ENCODE results near the gene FBXW4. TPM values are rescaled to one million over a fixed set of nuclear protein-coding genes. Genes with fewer than 3 reads are reported as not detected.

The FBXW4 gene
- total and polyA plus RNA-seq, 7 experiments from 2014 or later = 6.1 to 105 (median 73.2) TPM

DNA sequence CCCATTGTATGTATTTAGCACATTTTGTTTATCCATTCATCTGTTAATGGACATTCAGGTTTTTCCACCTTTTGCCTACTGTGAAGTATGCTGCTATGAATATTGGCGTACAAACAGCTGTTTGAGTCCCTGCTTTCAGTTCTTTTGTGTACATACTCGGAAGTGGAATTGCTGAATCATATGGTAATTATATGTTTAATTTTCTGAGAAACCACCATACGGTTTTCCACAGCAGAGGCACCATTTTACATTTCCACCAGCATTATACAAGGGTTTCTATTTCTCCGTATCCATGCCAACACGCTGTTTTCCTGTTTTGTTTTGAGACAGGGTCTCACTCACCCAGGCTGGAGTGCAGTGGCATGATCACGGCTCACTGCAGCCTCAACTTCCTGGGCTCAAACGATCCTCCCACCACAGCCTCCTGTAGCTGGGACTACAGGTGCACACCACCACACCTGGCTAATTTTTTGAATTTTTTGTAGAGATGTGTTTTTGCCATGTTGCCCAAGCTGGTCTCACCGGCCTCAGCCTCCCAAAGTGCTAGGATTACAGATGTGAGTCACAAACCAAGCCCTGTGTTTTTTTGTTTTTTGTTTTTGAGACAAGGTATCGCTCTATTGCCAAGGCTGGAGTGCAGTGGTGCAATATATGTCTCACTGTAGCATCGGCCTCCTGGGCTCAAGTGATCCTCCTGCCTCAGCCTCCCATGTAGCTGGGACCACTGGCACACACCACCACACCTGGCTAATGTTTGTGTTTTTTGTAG, 22.1 kb upstream of the FBXW4 start:
- ATAC-seq (no peak), DNase-seq (no peak)
- POLR2A ChIA-PET = no interaction called here
- intact Hi-C loops (cut with micrococcal nuclease) = no loop called here
- CTCF ChIA-PET = interaction anchor here (0.8 kb wide), 1 partner anchor 968 kb away, joined by 4 read pairs; no protein-coding TSS in a partner anchor
- Mint-ChIP-seq H3K27ac (peak overlapping the region in 1 of 9 donors; percentile 82), H3K27me3 (peaks cover 3 to 32% (median 8%) of the 10 kb centered on the region in 5 donors), H3K4me3 (peak overlapping the region in 1 of 10 donors; percentile 23), H3K9me3 (no peaks in the 10 kb centered on the region), H3K36me3 (no peaks in the 10 kb centered on the region), H3K4me1 (peaks cover 0 to 6% (median 0%) of the 10 kb centered on the region in 7 donors)
- no peaks in the 10 kb centered on the region for H3K4me1 ChIP-seq (ENCODE audit: control insufficient read depth in 2 of 2, insufficient read depth in 2 of 2, low read length in 2 of 2)
- no peaks in the 10 kb centered on the region for H3K36me3 ChIP-seq (ENCODE audit: control insufficient read depth in 2 of 3, insufficient read depth in 3 of 3, low read length in 3 of 3)
- no peak overlapping the region for H3K4me3 ChIP-seq (ENCODE audit: low read length)
- no peak overlapping the region for H3K27ac ChIP-seq (ENCODE audit: low read depth, low read length)
- no peaks in the 10 kb centered on the region for H3K27me3 ChIP-seq (ENCODE audit: control insufficient read depth in 2 of 2, insufficient read depth in 2 of 2, low read length in 2 of 2)
- H3K9me3 ChIP-seq (ENCODE audit: control insufficient read depth in 2 of 3, low read length in 3 of 3) = no peaks in the 10 kb centered on the region

- Histone ChIP-seq H3K27ac (ENCODE audit: low read depth, low read length) (no peak overlapping the region), H3K27me3 (ENCODE audit: control insufficient read depth in 2 of 2, insufficient read depth in 2 of 2, low read length in 2 of 2) (no peaks in the 10 kb centered on the region), H3K36me3 (ENCODE audit: control insufficient read depth in 2 of 3, insufficient read depth in 3 of 3, low read length in 3 of 3) (no peaks in the 10 kb centered on the region), H3K4me1 (ENCODE audit: control insufficient read depth in 2 of 2, insufficient read depth in 2 of 2, low read length in 2 of 2) (no peaks in the 10 kb centered on the region), H3K4me3 (ENCODE audit: low read length) (no peak overlapping the region), H3K9me3 (ENCODE audit: control insufficient read depth in 2 of 3, low read length in 3 of 3) (no peaks in the 10 kb centered on the region)
- Mint-ChIP-seq H3K4me1 (peaks cover 0 to 16% (median 5%) of the 10 kb centered on the region in 7 donors), H3K27me3 (peaks cover 4 to 41% (median 19%) of the 10 kb centered on the region in 5 donors), H3K36me3 (no peaks in the 10 kb centered on the region), H3K27ac (no peak overlapping the region), H3K4me3 (no peak overlapping the region), H3K9me3 (no peaks in the 10 kb centered on the region)
- no peak for ATAC-seq
- intact Hi-C loops (cut with micrococcal nuclease) = no loop called here
- ChIA-PET POLR2A (no interaction called here), CTCF (no interaction called here)
- DNase-seq = no peak
Measured at GRCh38 chr10:101712997-101713396, 18.0 kb upstream of the FBXW4 start.

GRCh38 chr10:101710793-101711192, 15.8 kb upstream of the FBXW4 start:
- ChIA-PET CTCF (no interaction called here), POLR2A (interaction anchor here (0.6 kb wide), 1 partner anchor 17 kb away, joined by 4 read pairs; no protein-coding TSS in a partner anchor)
- Mint-ChIP-seq H3K27me3 (peaks cover 6 to 54% (median 30%) of the 10 kb centered on the region in 5 donors), H3K4me3 (no peak overlapping the region), H3K27ac (no peak overlapping the region), H3K36me3 (no peaks in the 10 kb centered on the region), H3K4me1 (peaks cover 0 to 18% (median 6%) of the 10 kb centered on the region in 7 donors), H3K9me3 (no peaks in the 10 kb centered on the region)
- no peaks in the 10 kb centered on the region for H3K9me3 ChIP-seq (ENCODE audit: control insufficient read depth in 2 of 3, low read length in 3 of 3)
- H3K27me3 ChIP-seq (ENCODE audit: control insufficient read depth in 2 of 2, insufficient read depth in 2 of 2, low read length in 2 of 2) = no peaks in the 10 kb centered on the region
- ATAC-seq = no peak
- no peaks in the 10 kb centered on the region for H3K4me1 ChIP-seq (ENCODE audit: control insufficient read depth in 2 of 2, insufficient read depth in 2 of 2, low read length in 2 of 2)
- no peaks in the 10 kb centered on the region for H3K36me3 ChIP-seq (ENCODE audit: control insufficient read depth in 2 of 3, insufficient read depth in 3 of 3, low read length in 3 of 3)
- intact Hi-C loops (cut with micrococcal nuclease) = no loop called here
- no peak for DNase-seq
- H3K27ac ChIP-seq (ENCODE audit: low read depth, low read length) = no peak overlapping the region
- no peak overlapping the region for H3K4me3 ChIP-seq (ENCODE audit: low read length)

- no peak overlapping the region for H3K27ac ChIP-seq (ENCODE audit: low read depth, low read length)
- no peaks in the 10 kb centered on the region for H3K9me3 ChIP-seq (ENCODE audit: control insufficient read depth in 2 of 3, low read length in 3 of 3)
- ChIA-PET CTCF (no interaction called here), POLR2A (interaction anchor here (0.6 to 0.9 kb wide), 2 partner anchors 15 to 17 kb away, joined by 3 to 4 read pairs; partner anchors contain the start of gene FBXW4)
- Mint-ChIP-seq H3K27ac (no peak overlapping the region), H3K9me3 (no peaks in the 10 kb centered on the region), H3K4me3 (no peak overlapping the region), H3K36me3 (no peaks in the 10 kb centered on the region), H3K27me3 (peaks cover 10 to 61% (median 33%) of the 10 kb centered on the region in 5 donors), H3K4me1 (peaks cover 0 to 18% (median 6%) of the 10 kb centered on the region in 7 donors)
- intact Hi-C loops (cut with micrococcal nuclease) = no loop called here
- no peaks in the 10 kb centered on the region for H3K36me3 ChIP-seq (ENCODE audit: control insufficient read depth in 2 of 3, insufficient read depth in 3 of 3, low read length in 3 of 3)
- no peak for DNase-seq
- no peak overlapping the region for H3K4me3 ChIP-seq (ENCODE audit: low read length)
- H3K27me3 ChIP-seq (ENCODE audit: control insufficient read depth in 2 of 2, insufficient read depth in 2 of 2, low read length in 2 of 2) = no peaks in the 10 kb centered on the region
- no peaks in the 10 kb centered on the region for H3K4me1 ChIP-seq (ENCODE audit: control insufficient read depth in 2 of 2, insufficient read depth in 2 of 2, low read length in 2 of 2)
- no peak for ATAC-seq
Measured at GRCh38 chr10:101710059-101710695, 15.2 kb upstream of the FBXW4 start.

GRCh38 chr10:101709359-101710058, 14.5 kb upstream of the FBXW4 start:
- no peak for DNase-seq
- ChIA-PET POLR2A (interaction anchor here (0.9 kb wide), 1 partner anchor 14 kb away, joined by 3 read pairs; the partner anchor contains the start of gene FBXW4), CTCF (interaction anchor here (0.7 kb wide), 1 partner anchor 378 kb away, joined by 4 read pairs; no protein-coding TSS in a partner anchor)
- Mint-ChIP-seq H3K36me3 (no peaks in the 10 kb centered on the region), H3K9me3 (no peaks in the 10 kb centered on the region), H3K4me1 (peaks cover 0 to 22% (median 6%) of the 10 kb centered on the region in 7 donors), H3K4me3 (no peak overlapping the region), H3K27ac (no peak overlapping the region), H3K27me3 (peaks cover 15 to 63% (median 33%) of the 10 kb centered on the region in 5 donors)
- Histone ChIP-seq H3K27ac (ENCODE audit: low read depth, low read length) (no peak overlapping the region), H3K36me3 (ENCODE audit: control insufficient read depth in 2 of 3, insufficient read depth in 3 of 3, low read length in 3 of 3) (no peaks in the 10 kb centered on the region), H3K4me3 (ENCODE audit: low read length) (no peak overlapping the region), H3K4me1 (ENCODE audit: control insufficient read depth in 2 of 2, insufficient read depth in 2 of 2, low read length in 2 of 2) (no peaks in the 10 kb centered on the region), H3K9me3 (ENCODE audit: control insufficient read depth in 2 of 3, low read length in 3 of 3) (no peaks in the 10 kb centered on the region), H3K27me3 (ENCODE audit: control insufficient read depth in 2 of 2, insufficient read depth in 2 of 2, low read length in 2 of 2) (no peaks in the 10 kb centered on the region)
- intact Hi-C loops (cut with micrococcal nuclease) = no loop called here
- ATAC-seq = no peak

- H3K36me3 Mint-ChIP-seq = no peaks in the 10 kb centered on the region
- no peak for ATAC-seq
- Histone ChIP-seq H3K36me3 (ENCODE audit: control insufficient read depth in 2 of 3, insufficient read depth in 3 of 3, low read length in 3 of 3) (no peaks in the 10 kb centered on the region), H3K9me3 (ENCODE audit: control insufficient read depth in 2 of 3, low read length in 3 of 3) (no peaks in the 10 kb centered on the region), H3K4me3 (ENCODE audit: low read length) (no peak overlapping the region), H3K4me1 (ENCODE audit: control insufficient read depth in 2 of 2, insufficient read depth in 2 of 2, low read length in 2 of 2) (no peaks in the 10 kb centered on the region), H3K27me3 (ENCODE audit: control insufficient read depth in 2 of 2, insufficient read depth in 2 of 2, low read length in 2 of 2) (no peaks in the 10 kb centered on the region), H3K27ac (ENCODE audit: low read depth, low read length) (no peak overlapping the region)
- H3K4me3 Mint-ChIP-seq = no peak overlapping the region
- H3K4me1 Mint-ChIP-seq = peaks cover 0 to 27% (median 6%) of the 10 kb centered on the region in 7 donors
- no peaks in the 10 kb centered on the region for H3K9me3 Mint-ChIP-seq
- intact Hi-C loops (cut with micrococcal nuclease) = no loop called here
- POLR2A ChIA-PET = no interaction called here
- peaks cover 20 to 63% (median 33%) of the 10 kb centered on the region in 5 donors for H3K27me3 Mint-ChIP-seq
- CTCF ChIA-PET = interaction anchor here (0.7 kb wide), 1 partner anchor 378 kb away, joined by 4 read pairs; no protein-coding TSS in a partner anchor
- no peak overlapping the region for H3K27ac Mint-ChIP-seq
- DNase-seq = no peak
Measured at GRCh38 chr10:101708870-101709269, 13.9 kb upstream of the FBXW4 start.
